Fibroblast of skin of scalp (primary cell): ENCODE results near the gene IGFBP5.

ENCODE experiments used
- DNase-seq: peaks from one replicate; pipeline ENCODE4 v3.0.0-alpha.2; 2013

Gene IGFBP5

GRCh38 chr2:216636551-216637450, 58.5 kb downstream of the IGFBP5 start:
- DNase-seq = peak; percentile 73

GRCh38 chr2:216635701-216636550, 59.4 kb downstream of the IGFBP5 start:
- DNase-seq = peak; percentile 50

- no peak for DNase-seq
These were observed 60.2 kb downstream of the IGFBP5 start for GRCh38 chr2:216635171-216635570.

- DNase-seq = no peak
These were observed 60.8 kb downstream of the IGFBP5 start for GRCh38 chr2:216634370-216635148.

GRCh38 chr2:216633616-216634369, 61.6 kb downstream of the IGFBP5 start:
- DNase-seq = no peak

GRCh38 chr2:216632952-216633615, 62.3 kb downstream of the IGFBP5 start, which contains the start of gene IGFBP2:
Gene IGFBP2, plus strand, starts transcription at chr2:216633420. Its CDS starts 104 bp downstream, at chr2:216633524.
- peak; percentile 77 for DNase-seq

- DNase-seq = no peak
These were observed 62.9 kb downstream of the IGFBP5 start for GRCh38 chr2:216632346-216632951.

GRCh38 chr2:216629784-216630183, 65.6 kb downstream of the IGFBP5 start:
- DNase-seq = no peak

GRCh38 chr2:216626875-216627245, 68.5 kb downstream of the IGFBP5 start:
- DNase-seq = no peak

GRCh38 chr2:216626168-216626874, 69.0 kb downstream of the IGFBP5 start:
- DNase-seq = no peak

- DNase-seq = no peak
These were observed 71.1 kb downstream of the IGFBP5 start for GRCh38 chr2:216624251-216624650.

GRCh38 chr2:216622526-216622925, 72.8 kb downstream of the IGFBP5 start:
- DNase-seq = no peak
